ENCODE results near the gene PFDN1.

GRCh38 chr5:140250386-140250785 lies 52.5 kb downstream of the PFDN1 start:
- no peak for TF ChIP-seq CTCF (IDR thresholded peaks at IDR 0.05 in 2 of 3, conservative IDR thresholded peaks at IDR 0.05 in 1 of 3; ENCODE audit: borderline replicate concordance in 1 of 3, insufficient read depth in 1 of 3, low read depth in 2 of 3, low read length in 2 of 3)
- no peak for TF ChIP-seq EZH2 (IDR thresholded peaks at IDR 0.05)
- TF ChIP-seq REST (IDR thresholded peaks at IDR 0.05; ENCODE audit: low read depth): no peak
- no peak for TF ChIP-seq POLR2A (IDR thresholded peaks at IDR 0.05; ENCODE audit: borderline replicate concordance, extremely low read depth, insufficient read depth, insufficient read length)
- TF ChIP-seq JUND (IDR thresholded peaks at IDR 0.05): no peak
- TF ChIP-seq POLR2AphosphoS5 (IDR thresholded peaks at IDR 0.05; ENCODE audit: low read depth, low read length): no peak
- TF ChIP-seq SP1 (IDR thresholded peaks at IDR 0.05; ENCODE audit: low read depth): no peak
- no peak for TF ChIP-seq EZH2phosphoT487 (IDR thresholded peaks at IDR 0.05; ENCODE audit: borderline replicate concordance)
- no peak for TF ChIP-seq ATF3 (IDR thresholded peaks at IDR 0.05)
- no peak for TF ChIP-seq MAX (IDR thresholded peaks at IDR 0.05)
- no peak for TF ChIP-seq SIN3A (IDR thresholded peaks at IDR 0.05; ENCODE audit: low read depth)
- no peak for TF ChIP-seq FOSL1 (IDR thresholded peaks at IDR 0.05; ENCODE audit: low read depth)
- no peak for TF ChIP-seq CEBPB (IDR thresholded peaks at IDR 0.05; ENCODE audit: low read depth)
- no peak for TF ChIP-seq ZFX (IDR thresholded peaks at IDR 0.05)
